Mucosa of rectum (tissue), 2 donors: ENCODE data around the gene GALNT6.

Experiments used
- H3K27ac ChIP-seq, 2 donors: one replicate each; pipeline ENCODE4 v1.7.0; 2013; ENCODE audit warnings: inconsistent platforms in 2 of 2, low read depth in 2 of 2, low read length in 2 of 2
- H3K27me3 ChIP-seq, 2 donors: one replicate each; pipeline ENCODE4 v1.7.0; 2013; ENCODE audit warnings: low read length in 2 of 2; ENCODE audit not compliant: control insufficient read depth in 2 of 2, insufficient read depth in 2 of 2
- H3K36me3 ChIP-seq, 2 donors: one replicate each; pipeline ENCODE4 v1.7.0; 2013; ENCODE audit warnings: low read length in 2 of 2; ENCODE audit not compliant: control insufficient read depth in 2 of 2, insufficient read depth in 2 of 2
- H3K4me1 ChIP-seq, 2 donors: one replicate each; pipeline ENCODE4 v1.7.0; 2013; ENCODE audit warnings: low read length in 2 of 2, mild to moderate bottlenecking in 1 of 2; ENCODE audit not compliant: control insufficient read depth in 2 of 2, insufficient read depth in 2 of 2
- H3K4me3 ChIP-seq, 2 donors: one replicate each; pipeline ENCODE4 v1.7.0; 2013; ENCODE audit warnings: low read length in 2 of 2
- H3K9ac ChIP-seq, 2 donors: one replicate each; pipeline ENCODE4 v1.7.0; 2013; ENCODE audit warnings: low read length in 2 of 2, low read depth in 1 of 2, mild to moderate bottlenecking in 1 of 2
- H3K9me3 ChIP-seq, 2 donors: one replicate each; pipeline ENCODE4 v1.7.0; 2013; ENCODE audit warnings: low read length in 2 of 2; ENCODE audit not compliant: control insufficient read depth in 2 of 2
- donor health status: healthy.
- donor health status: Normal muscosa, but diverticular disease.

Gene GALNT6

DNA sequence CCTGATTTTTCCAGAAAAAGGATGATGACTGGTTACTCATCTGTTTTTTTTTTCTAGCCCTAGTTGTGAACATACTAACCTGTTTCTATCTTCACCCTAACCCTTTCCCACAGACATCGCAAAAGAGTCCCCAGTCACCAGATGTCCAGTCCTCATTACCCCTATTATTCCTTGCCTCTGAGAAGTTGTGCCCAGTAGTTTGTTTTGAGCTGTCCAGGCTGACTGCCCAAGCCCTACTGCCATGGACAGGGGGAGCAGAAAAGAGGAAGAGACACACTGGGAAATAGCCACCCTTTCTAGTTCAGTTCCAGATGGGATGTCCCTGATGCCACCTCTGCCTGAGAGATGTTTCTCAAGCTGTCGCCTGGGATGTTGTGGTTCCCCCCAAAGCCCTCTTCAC is 30.9 kb downstream of the GALNT6 start:
- no peak overlapping the region for H3K27ac ChIP-seq
- peaks cover 10 to 15% of the 10 kb centered on the region in 2 donors for H3K36me3 ChIP-seq
- no peaks in the 10 kb centered on the region for H3K27me3 ChIP-seq
- H3K4me3 ChIP-seq: no peak overlapping the region
- no peak overlapping the region for H3K9ac ChIP-seq
- no peaks in the 10 kb centered on the region for H3K4me1 ChIP-seq
- no peaks in the 10 kb centered on the region for H3K9me3 ChIP-seq

DNA sequence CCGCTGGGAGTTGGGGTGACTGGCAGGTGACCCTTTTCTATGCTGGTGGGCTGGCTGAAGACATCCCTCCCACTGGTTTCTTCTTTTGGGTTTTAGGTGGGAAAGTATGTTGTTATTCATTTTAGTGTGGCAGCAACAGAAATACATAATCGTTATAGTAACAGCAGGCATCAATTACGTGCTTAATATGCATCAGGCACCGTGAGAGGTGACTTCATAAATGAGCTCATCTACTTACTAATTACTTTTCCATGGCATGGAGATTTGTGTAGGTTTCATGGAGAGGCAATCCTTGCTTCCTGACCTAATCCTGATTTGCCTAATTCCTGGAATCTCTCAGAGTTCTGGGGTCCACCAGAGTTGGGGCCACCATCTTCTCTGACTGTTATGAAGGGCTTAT is 31.4 kb downstream of the GALNT6 start:
- no peaks in the 10 kb centered on the region for H3K9me3 ChIP-seq
- H3K4me3 ChIP-seq: no peak overlapping the region
- H3K27me3 ChIP-seq: no peaks in the 10 kb centered on the region
- peaks cover 10 to 15% of the 10 kb centered on the region in 2 donors for H3K36me3 ChIP-seq
- H3K9ac ChIP-seq: no peak overlapping the region
- no peaks in the 10 kb centered on the region for H3K4me1 ChIP-seq
- no peak overlapping the region for H3K27ac ChIP-seq

DNA sequence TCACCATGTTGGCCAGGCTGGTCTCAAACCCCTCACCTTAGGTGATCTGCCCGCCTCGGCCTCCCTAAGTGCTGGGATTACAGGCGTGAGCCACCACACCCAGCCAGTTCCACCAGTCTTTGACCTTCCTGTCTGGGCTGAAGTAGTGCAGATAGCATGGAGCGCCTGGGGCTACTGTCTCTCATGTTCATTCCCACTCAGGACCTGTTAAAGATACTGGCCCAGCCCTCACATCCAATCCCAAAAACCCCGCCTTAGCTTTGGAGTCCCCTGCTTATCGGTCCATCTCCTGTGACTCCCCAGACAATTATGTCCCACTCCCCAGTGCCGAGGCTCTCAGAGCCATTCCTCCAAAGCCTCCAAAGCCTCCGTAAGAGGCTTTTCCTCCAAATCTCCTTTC is 32.7 kb downstream of the GALNT6 start:
- Histone ChIP-seq H3K9ac (no peak overlapping the region), H3K27me3 (no peaks in the 10 kb centered on the region), H3K27ac (no peak overlapping the region), H3K9me3 (no peaks in the 10 kb centered on the region), H3K36me3 (peaks cover 10 to 11% of the 10 kb centered on the region in 2 donors), H3K4me3 (no peak overlapping the region), H3K4me1 (no peaks in the 10 kb centered on the region)

- Histone ChIP-seq H3K4me1 (no peaks in the 10 kb centered on the region), H3K36me3 (peaks cover 10% of the 10 kb centered on the region in 2 donors), H3K9ac (no peak overlapping the region), H3K4me3 (no peak overlapping the region), H3K9me3 (no peaks in the 10 kb centered on the region), H3K27ac (no peak overlapping the region), H3K27me3 (no peaks in the 10 kb centered on the region)
Measured at GRCh38 chr12:51357374-51358047, 33.7 kb downstream of the GALNT6 start.

DNA sequence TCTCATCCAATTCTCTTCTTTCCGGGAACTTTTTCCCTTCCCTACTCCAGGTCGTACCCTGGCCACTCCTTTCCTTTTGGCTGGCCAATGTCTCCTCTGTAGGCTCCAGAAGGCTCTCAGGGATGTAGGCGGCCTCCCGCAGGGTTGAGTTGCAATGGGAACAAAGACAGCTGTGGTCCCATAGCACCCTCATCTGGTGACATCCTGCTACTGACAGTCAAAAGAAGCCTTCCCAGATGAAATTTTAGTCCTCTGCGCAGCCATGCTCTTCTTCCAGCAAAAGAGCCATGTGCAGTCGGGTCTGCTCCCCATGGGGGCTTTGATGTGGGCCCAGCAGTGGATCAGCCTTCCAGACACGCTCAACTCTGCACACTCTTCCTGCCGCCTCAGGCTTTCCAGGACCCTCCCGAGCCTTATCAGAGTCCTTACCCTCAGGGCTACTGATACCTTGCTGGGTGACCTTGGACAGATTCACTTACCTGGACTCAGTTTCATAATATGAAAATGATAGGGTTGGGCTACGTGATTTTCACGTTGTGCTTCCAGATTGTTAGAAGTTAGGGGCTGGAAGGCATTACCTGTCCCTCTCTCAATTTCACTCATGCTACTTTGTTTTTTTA is 39.2 kb downstream of the GALNT6 start:
- H3K9ac ChIP-seq: no peak overlapping the region
- H3K27me3 ChIP-seq: no peaks in the 10 kb centered on the region
- H3K9me3 ChIP-seq: no peaks in the 10 kb centered on the region
- peaks cover 3% of the 10 kb centered on the region in 2 donors for H3K36me3 ChIP-seq
- H3K27ac ChIP-seq: no peak overlapping the region
- no peak overlapping the region for H3K4me3 ChIP-seq
- H3K4me1 ChIP-seq: no peaks in the 10 kb centered on the region

- Histone ChIP-seq H3K9ac (no peak overlapping the region), H3K9me3 (no peaks in the 10 kb centered on the region), H3K27ac (no peak overlapping the region), H3K27me3 (no peaks in the 10 kb centered on the region), H3K4me1 (no peaks in the 10 kb centered on the region), H3K36me3 (no peaks in the 10 kb centered on the region), H3K4me3 (no peak overlapping the region)
Measured at GRCh38 chr12:51349026-51349425, 42.2 kb downstream of the GALNT6 start.

DNA sequence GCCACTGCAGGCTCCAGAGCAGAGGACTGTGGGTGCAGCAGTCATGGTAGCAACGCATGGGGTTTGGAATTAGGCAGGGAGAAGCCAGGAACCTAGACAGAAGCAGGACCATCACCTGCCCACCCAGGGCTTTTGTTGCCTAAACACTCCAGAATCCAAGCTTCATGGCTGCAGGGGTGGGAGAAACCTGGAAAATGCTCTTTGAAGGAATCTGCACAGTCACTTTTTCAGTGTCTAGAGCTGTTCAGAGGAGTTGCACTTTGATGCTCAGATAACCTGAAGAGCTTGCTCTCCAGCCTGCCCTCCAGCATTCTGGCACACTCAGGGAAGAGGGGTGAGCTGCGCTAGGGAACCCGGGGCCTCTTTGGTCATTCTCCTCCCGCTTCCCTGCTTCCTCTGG is 43.1 kb downstream of the GALNT6 start:
- H3K9ac ChIP-seq: no peak overlapping the region
- no peak overlapping the region for H3K27ac ChIP-seq
- no peaks in the 10 kb centered on the region for H3K4me1 ChIP-seq
- H3K36me3 ChIP-seq: no peaks in the 10 kb centered on the region
- no peaks in the 10 kb centered on the region for H3K9me3 ChIP-seq
- H3K27me3 ChIP-seq: no peaks in the 10 kb centered on the region
- H3K4me3 ChIP-seq: no peak overlapping the region

GRCh38 chr12:51346581-51346980 is 44.6 kb downstream of the GALNT6 start, which contains the start of gene CELA1:
TSS of gene CELA1 (minus strand) at chr12:51346679. CDS start at chr12:51346638, 41 bp downstream.
- Histone ChIP-seq H3K9ac (no peak within 1 kb of the TSS), H3K4me3 (no peak within 1 kb of the TSS), H3K36me3 (no peaks in the 10 kb centered on the region), H3K27ac (no peak within 1 kb of the TSS), H3K9me3 (no peaks in the 10 kb centered on the region), H3K4me1 (no peaks in the 10 kb centered on the region), H3K27me3 (no peaks in the 10 kb centered on the region)

- Histone ChIP-seq H3K27me3 (no peaks in the 10 kb centered on the region), H3K4me3 (no peak overlapping the region), H3K36me3 (no peaks in the 10 kb centered on the region), H3K27ac (no peak overlapping the region), H3K9me3 (no peaks in the 10 kb centered on the region), H3K9ac (no peak overlapping the region), H3K4me1 (peaks cover 0 to 5% of the 10 kb centered on the region in 2 donors)
Measured at GRCh38 chr12:51345681-51346080, 45.5 kb downstream of the GALNT6 start.

DNA sequence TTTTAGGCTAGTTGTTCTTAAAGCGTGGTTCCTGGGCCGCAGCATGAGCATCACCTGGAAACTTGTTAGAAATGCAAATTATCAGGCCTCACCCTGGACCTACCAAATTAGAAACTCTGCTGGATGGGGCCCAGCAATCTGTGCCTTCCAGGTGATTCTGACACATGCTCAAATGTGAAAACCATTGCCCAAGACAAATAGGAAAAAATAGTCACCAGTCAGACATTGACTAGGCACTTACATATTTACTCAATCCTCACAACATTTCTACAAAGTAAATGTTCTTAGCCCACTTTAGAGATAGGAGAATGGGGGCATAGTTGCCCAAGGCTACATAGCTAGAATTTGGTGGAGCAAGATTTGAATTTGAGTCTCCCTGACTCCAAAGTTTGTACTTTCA is 48.0 kb downstream of the GALNT6 start:
- H3K9me3 ChIP-seq: no peaks in the 10 kb centered on the region
- no peak overlapping the region for H3K27ac ChIP-seq
- no peak overlapping the region for H3K9ac ChIP-seq
- H3K4me3 ChIP-seq: no peak overlapping the region
- H3K4me1 ChIP-seq: peaks cover 0 to 5% of the 10 kb centered on the region in 2 donors
- H3K36me3 ChIP-seq: no peaks in the 10 kb centered on the region
- no peaks in the 10 kb centered on the region for H3K27me3 ChIP-seq
